Transverse colon (tissue), 4 donors: Measurements from ENCODE around the gene SLC38A10. TPM values are rescaled to one million over a fixed set of nuclear protein-coding genes. Genes with fewer than 3 reads are reported as not detected.

Experiments
- DNase-seq: peaks from one replicate; pipeline ENCODE4 v3.0.0-alpha.2; 2019
- H3K27ac ChIP-seq, 4 donors: fragments of 200-600 bp; sonication (generic); 2 replicates each; pipeline ENCODE4 v1.5.1; 2016 to 2018; ENCODE audit warnings: inconsistent platforms in 4 of 4
- H3K27me3 ChIP-seq: fragments of 200-600 bp; sonication (generic); 2 replicates; pipeline ENCODE4 v1.5.1; 2017; ENCODE audit warnings: inconsistent platforms
- H3K36me3 ChIP-seq, 4 donors: fragments of 200-600 bp; sonication (generic); 2 replicates each; pipeline ENCODE4 v1.5.1; 2017 to 2019; ENCODE audit warnings: inconsistent platforms in 4 of 4
- H3K4me1 ChIP-seq, 4 donors: fragments of 200-600 bp; sonication (generic); 2 replicates each; pipeline ENCODE4 v1.5.1; 2017 to 2020; ENCODE audit warnings: inconsistent platforms in 4 of 4
- H3K4me3 ChIP-seq, 4 donors: fragments of 200-600 bp; sonication (generic); 1 replicate in 1 of 4; 2 replicates in 3 of 4; pipeline versions ENCODE4 v1.5.1 to v1.6.1; 2017 to 2019; ENCODE audit warnings: inconsistent platforms in 4 of 4
- H3K9me3 ChIP-seq, 2 donors: fragments of 200-600 bp; sonication (generic); 2 replicates each; pipeline ENCODE4 v1.5.1; 2017 to 2019; ENCODE audit warnings: inconsistent platforms in 2 of 2
- EP300 ChIP-seq: sonication (generic); formaldehyde crosslinking; IDR thresholded peaks from one replicate; pipeline ENCODE4 v1.6.1; 2017; ENCODE audit warnings: antibody characterized with exemption, low read depth
- POLR2A ChIP-seq: fragments of 450-650 bp; IDR thresholded peaks from one replicate; pipeline ENCODE4 v1.6.1; 2016; ENCODE audit warnings: antibody characterized with exemption, mild to moderate bottlenecking, moderate library complexity
- POLR2AphosphoS5 ChIP-seq, 3 donors: sonication (generic); formaldehyde crosslinking; IDR thresholded peaks; one replicate each; pipeline ENCODE4 v1.6.1; 2016; ENCODE audit warnings: antibody characterized with exemption in 3 of 3
- WGBS, 2 donors: methylation state at CpG; one replicate each; pipeline ENCODE4 v1.1.5; 2018; ENCODE audit warnings: low coverage in 1 of 2; 5-methylcytosine and 5-hydroxymethylcytosine counted together
- in situ Hi-C, 4 donors: fragments of 200-750 bp; cut with MboI; loops; one replicate each; pipeline versions ENCODE4 v1.15.0 to v1.15.1; 2017; ENCODE audit warnings: low sequenced_read_pairs in 3 of 4, low pct_ligation_motif_present in 1 of 4, low pct_unique_long_range_greater_than_20kb in 1 of 4
- intact Hi-C: fragments of 100-400 bp; cut with DNase I; formaldehyde crosslinking; loops from one replicate; pipeline ENCODE4 v1.15.1; 2023; ENCODE audit warnings: low total_unique reads
- total RNA-seq, 4 donors: library from RNA; depleted of rRNA; stranded (reverse); fragments of >200 nt; gene quantifications; one replicate each; pipeline ENCODE4 v1.1.0, GENCODE V29; 2016
- TF ChIP-seq, protein P1 (sequence below), 5 experiments: fragments of 200-600 bp in 3 of 5; fragments of 450-650 bp in 2 of 5; sonication (generic) in 3 of 5; IDR thresholded peaks; 1 replicate in 2 of 5; 2 replicates in 3 of 5; pipeline ENCODE4 v1.5.1; 2016 to 2017; ENCODE audit warnings: antibody characterized with exemption in 5 of 5, inconsistent platforms in 3 of 5, mild to moderate bottlenecking in 2 of 5, moderate library complexity in 1 of 5

The SLC38A10 gene
- total RNA-seq, 4 donors from 2014 or later = 94.9 to 113 (median 98.9) TPM

DNA sequence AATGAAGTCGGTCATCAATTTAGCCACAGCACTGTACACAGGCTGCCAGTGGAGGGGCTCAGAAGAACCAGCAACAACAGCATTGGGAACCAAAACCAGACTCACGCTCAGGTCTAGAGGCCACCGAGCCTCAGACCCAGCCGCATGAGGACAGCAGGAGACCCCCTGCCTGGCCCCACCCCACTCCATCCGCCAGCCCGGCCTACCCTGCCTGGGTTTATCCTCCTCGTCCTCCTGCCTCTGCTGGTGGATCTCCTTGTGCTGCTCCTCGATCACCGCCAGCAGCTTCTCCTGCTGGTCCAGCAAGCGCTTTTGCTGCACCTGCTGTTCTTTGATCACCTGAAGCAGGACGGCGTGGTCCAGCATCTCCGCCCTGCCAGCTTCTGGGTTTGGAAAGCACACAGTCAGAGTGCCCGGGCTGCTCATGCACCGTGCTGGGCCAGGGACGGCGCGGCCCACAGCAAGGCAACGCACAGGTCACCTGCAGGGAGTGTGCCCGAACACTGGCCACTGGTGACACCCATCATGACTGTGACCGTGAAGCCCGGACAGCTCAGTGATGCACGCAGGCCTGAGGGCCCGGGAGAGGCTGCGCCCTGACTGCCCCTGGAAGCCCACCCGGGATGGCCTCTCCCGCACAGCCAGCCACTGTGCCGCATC, 48.3 kb downstream of the SLC38A10 start:
- Histone ChIP-seq H3K27ac (no peak overlapping the region), H3K4me1 (peaks cover 0 to 19% (median 14%) of the 10 kb centered on the region in 4 donors), H3K36me3 (no peaks in the 10 kb centered on the region), H3K4me3 (no peak overlapping the region), H3K27me3 (no peaks in the 10 kb centered on the region), H3K9me3 (no peaks in the 10 kb centered on the region)
- no peak for TF ChIP-seq EP300
- TF ChIP-seq POLR2AphosphoS5 (IDR thresholded peaks at IDR 0.05) = no peak
- no peak for TF ChIP-seq POLR2A
- TF ChIP-seq, protein P1, sequence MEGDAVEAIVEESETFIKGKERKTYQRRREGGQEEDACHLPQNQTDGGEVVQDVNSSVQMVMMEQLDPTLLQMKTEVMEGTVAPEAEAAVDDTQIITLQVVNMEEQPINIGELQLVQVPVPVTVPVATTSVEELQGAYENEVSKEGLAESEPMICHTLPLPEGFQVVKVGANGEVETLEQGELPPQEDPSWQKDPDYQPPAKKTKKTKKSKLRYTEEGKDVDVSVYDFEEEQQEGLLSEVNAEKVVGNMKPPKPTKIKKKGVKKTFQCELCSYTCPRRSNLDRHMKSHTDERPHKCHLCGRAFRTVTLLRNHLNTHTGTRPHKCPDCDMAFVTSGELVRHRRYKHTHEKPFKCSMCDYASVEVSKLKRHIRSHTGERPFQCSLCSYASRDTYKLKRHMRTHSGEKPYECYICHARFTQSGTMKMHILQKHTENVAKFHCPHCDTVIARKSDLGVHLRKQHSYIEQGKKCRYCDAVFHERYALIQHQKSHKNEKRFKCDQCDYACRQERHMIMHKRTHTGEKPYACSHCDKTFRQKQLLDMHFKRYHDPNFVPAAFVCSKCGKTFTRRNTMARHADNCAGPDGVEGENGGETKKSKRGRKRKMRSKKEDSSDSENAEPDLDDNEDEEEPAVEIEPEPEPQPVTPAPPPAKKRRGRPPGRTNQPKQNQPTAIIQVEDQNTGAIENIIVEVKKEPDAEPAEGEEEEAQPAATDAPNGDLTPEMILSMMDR (IDR thresholded peaks at IDR 0.05) = no peak
- intact Hi-C loops = no loop called here
- 95% methylated on average over 24 of the region's 28 CpGs; no CpG with 5 or more reads in 1 of the 2 donors for WGBS, 2 donors
- in situ Hi-C loops = no loop called here
- DNase-seq = no peak

GRCh38 chr17:81246343-81246670, 48.8 kb downstream of the SLC38A10 start:
- no peaks in the 10 kb centered on the region for H3K36me3 ChIP-seq
- 95% methylated on average over 3 of the region's 10 CpGs; no CpG with 5 or more reads in 1 of the 2 donors for WGBS, 2 donors
- H3K4me3 ChIP-seq = no peak overlapping the region
- TF ChIP-seq, protein P1 (IDR thresholded peaks at IDR 0.05) = no peak
- no peak for TF ChIP-seq EP300
- no peak for TF ChIP-seq POLR2A
- TF ChIP-seq POLR2AphosphoS5 (IDR thresholded peaks at IDR 0.05) = no peak
- H3K4me1 ChIP-seq = peaks cover 0 to 14% (median 11%) of the 10 kb centered on the region in 4 donors
- no peak overlapping the region for H3K27ac ChIP-seq
- H3K27me3 ChIP-seq = no peaks in the 10 kb centered on the region
- intact Hi-C loops (no loop called here), in situ Hi-C loops (no loop called here)
- DNase-seq = no peak
- H3K9me3 ChIP-seq = no peaks in the 10 kb centered on the region

DNA sequence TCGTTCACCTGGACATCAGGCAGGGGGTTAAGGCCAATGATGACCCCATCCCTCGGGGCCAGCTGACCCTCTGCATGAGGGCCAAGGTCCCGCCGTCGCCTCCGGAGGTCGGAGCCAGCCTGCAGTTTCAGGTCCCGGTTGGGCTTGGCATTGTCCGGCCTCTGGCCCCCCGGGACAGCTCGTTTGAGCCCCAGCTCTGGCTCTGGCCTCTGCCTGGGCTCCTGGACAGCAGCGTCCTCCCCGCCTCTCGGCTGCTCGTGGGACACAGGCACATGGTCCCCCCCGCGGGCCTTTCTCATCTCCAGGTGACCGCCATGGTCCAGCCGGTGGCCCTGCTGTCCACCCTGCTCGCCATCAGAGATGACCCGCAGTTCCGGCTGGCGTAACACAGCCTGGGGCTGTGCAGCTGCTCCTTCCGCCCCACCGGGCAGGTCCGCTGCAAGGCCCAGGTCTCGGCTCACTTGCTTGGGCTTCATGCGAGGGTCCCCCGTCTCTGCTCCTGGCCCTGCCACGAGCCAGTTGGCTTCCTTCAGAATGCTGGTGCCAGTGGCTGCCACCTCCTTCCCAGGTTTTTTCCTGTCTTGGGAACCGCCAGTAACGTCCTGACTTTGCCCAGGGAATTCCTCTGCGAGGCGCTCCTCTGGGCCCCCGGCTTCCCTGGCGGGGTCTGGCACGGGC, 49.3 kb downstream of the SLC38A10 start:
- no peaks in the 10 kb centered on the region for H3K36me3 ChIP-seq
- intact Hi-C loops (no loop called here), in situ Hi-C loops (no loop called here)
- H3K27ac ChIP-seq = no peak overlapping the region
- H3K27me3 ChIP-seq = no peaks in the 10 kb centered on the region
- WGBS, 2 donors = 80 to 85% methylated on average over 2 to 20 of the region's 37 CpGs
- TF ChIP-seq POLR2AphosphoS5 (IDR thresholded peaks at IDR 0.05) = no peak
- no peak for TF ChIP-seq EP300
- TF ChIP-seq POLR2A = no peak
- TF ChIP-seq, protein P1 (IDR thresholded peaks at IDR 0.05) = no peak
- H3K4me3 ChIP-seq = no peak overlapping the region
- H3K9me3 ChIP-seq = no peaks in the 10 kb centered on the region
- DNase-seq = no peak
- H3K4me1 ChIP-seq = peaks cover 0 to 10% (median 6%) of the 10 kb centered on the region in 4 donors

DNA sequence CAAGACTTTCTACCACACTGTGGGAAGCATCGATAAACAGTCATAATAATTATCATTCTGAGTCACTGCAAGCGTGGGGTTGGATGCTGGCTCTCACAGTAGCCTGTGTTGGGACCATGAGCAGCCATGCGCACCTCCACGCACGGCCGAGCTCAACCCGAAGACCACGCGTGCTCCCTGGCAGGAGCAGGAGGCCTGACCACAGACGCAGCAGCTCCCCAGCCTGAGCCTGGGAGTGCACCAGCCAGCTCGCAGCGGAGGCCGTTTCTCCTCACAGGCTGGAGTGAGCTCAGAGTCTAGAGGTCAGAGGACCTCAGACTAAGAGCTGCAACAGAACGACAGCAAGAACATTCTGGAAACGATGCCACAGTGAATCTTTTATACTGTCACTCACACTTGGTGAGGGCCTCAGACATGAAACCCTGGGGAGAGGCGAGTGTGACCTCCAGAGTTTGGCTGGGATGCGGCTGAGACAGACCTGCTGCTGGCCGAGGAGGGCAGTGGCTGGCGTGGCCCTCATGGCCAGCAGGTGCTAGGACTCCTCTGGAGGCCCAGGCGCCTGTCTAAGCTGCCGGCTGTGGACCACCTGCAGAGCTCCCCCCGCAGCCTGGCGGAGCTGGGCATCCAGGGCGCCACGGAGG, 50.0 kb downstream of the SLC38A10 start:
- Histone ChIP-seq H3K9me3 (no peaks in the 10 kb centered on the region), H3K27me3 (no peaks in the 10 kb centered on the region), H3K27ac (no peak overlapping the region), H3K4me1 (peaks cover 3 to 10% (median 7%) of the 10 kb centered on the region in 4 donors), H3K4me3 (no peak overlapping the region), H3K36me3 (no peaks in the 10 kb centered on the region)
- TF ChIP-seq EP300 = no peak
- no peak for TF ChIP-seq POLR2A
- TF ChIP-seq, protein P1 (IDR thresholded peaks at IDR 0.05) = no peak
- TF ChIP-seq POLR2AphosphoS5 (IDR thresholded peaks at IDR 0.05) = no peak
- in situ Hi-C loops (no loop called here), intact Hi-C loops (no loop called here)
- 72 to 100% methylated on average over 1 to 20 of the region's 25 CpGs for WGBS, 2 donors
- DNase-seq = no peak
